ENCODE measurements around the gene LFNG.

LFNG gene

GRCh38 chr7:2487586-2488271 is 31.8 kb upstream of the LFNG start:
- no peak for DNase-seq

DNA sequence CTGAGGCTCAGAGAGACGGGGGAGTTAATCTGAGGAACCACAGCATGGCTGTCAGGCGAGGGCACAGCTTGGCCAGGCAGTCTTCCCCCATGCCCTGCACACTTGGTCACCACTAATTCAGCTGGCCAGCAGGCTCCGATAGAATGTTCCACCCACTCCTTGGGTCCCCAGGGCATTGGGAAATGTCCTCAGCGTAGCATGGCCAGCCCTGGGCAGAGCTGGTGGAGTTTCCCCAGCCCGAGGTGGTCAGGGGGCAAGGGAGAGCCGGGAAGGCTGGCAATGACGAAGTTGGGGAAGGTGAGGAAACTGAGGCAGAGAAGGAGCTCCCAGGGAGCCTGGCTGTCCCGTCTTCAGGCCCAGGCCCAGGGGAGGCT is 31.3 kb upstream of the LFNG start:
- no peak for DNase-seq

GRCh38 chr7:2488681-2489080 is 30.9 kb upstream of the LFNG start:
- DNase-seq = no peak

- DNase-seq = no peak
Observed at GRCh38 chr7:2490181-2490651, 29.4 kb upstream of the LFNG start.

DNA sequence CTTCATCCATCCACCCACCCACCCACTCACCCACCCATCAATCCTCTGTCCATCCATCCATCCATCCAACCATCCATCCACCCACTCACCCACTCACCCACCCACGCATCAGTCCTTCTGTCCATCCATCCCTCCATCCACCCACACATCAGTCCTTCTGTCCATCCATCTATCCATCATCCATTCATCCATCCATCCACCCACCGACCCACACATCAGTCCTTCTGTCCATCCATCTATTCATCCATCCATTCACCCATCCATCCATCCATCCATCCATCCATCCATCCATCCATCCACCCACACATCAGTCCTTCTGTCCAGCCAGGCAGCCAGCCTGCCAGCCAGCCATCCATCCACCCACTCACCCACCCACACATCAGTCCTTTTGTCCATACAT is 27.5 kb upstream of the LFNG start:
- DNase-seq = no peak

DNA sequence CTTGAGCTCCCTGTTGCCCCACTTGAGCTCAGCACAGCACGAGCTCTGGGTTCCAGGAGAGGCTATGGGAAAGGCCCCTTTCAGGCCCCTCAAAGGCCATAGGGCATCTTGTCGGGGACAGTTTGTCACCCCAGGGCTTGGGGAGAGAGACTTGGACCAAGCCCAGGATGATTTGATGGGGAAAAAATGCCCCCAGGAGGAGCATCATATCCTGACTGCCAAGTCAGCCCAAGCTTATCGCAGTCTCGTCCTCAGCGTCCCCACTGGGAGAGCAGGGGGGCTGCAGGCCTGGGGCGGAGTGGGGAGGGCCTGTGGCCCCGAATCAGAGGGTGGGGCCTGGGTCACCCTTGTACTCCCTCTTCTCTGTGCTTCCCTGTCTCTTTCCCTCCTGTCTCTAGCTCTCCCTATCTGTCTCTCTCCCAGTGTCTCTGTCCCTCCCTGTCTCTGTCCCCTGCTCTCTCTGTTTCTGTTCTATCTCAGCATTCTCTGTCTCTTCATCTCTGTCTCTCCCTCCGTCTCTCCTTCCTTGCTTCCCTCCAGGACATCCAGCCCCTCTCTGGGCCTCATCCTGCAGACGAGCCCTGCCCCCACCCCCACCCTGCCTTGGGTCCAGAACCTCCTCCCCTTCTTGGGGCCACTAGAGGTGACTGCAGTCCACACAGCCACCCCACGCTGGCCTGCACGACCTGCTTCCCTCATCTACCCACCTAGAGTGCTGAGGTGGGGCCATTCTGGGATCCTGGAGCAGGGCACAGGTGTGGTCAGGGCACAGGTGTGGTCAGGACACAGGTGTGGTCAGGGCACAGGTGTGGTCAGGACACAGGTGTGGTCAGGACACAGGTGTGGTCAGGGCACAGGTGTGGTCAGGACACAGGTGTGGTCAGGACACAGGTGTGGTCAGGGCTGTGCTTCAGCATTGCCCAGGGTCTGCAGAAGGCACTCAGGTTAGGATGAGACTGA is 26.1 kb upstream of the LFNG start:
- no peak for DNase-seq

DNA sequence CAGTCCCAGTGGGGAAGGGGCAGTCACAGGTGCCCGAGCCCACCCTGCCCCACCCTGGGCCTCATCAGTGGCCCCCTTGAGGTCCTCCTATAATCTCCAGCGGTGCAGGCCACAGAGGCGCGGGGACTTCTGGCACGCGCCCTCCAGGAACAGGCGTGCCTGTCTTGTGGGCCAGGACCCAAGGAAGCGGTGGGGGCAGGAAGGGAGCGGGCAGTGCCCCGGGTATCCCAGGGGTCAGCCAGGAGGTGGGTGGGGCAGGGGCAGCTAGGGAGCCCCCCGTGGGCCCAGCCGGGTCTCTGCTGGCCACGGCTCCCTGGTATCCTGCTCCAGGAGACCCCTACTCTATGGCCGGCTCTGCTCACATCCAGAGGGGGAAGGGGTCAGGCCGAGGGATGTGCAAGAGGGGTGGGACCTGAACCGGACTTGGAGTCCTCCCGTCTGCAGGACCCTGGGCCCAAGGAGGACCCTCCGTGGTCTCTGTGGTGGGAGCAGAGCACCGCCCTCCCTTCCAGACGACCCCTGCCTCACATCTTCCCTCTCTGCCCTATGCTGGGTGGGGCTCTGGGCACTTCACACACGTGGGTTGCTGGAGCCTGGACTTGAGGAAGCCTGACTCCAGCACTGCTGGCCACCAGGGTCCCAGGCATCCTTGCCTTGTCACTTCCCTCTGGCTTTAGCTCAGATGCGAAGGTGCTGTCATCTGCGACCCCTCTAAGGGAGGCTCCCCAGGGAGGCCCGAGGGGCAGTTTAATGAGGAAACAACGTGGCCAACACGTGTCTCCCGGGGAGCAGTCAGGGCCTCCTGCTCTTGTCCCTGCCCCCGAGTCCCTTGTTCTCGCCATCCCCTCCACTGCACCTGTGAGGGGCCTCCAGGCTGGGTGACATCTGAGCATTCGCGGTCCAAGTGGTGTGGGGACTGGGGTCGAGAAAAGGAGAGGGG is 25.1 kb upstream of the LFNG start:
- DNase-seq = no peak

- no peak for DNase-seq
Observed at GRCh38 chr7:2495418-2496299, 23.9 kb upstream of the LFNG start.

GRCh38 chr7:2496375-2496774 is 23.2 kb upstream of the LFNG start:
- no peak for DNase-seq

- no peak for DNase-seq
Observed at GRCh38 chr7:2497065-2497464, 22.5 kb upstream of the LFNG start.

DNA sequence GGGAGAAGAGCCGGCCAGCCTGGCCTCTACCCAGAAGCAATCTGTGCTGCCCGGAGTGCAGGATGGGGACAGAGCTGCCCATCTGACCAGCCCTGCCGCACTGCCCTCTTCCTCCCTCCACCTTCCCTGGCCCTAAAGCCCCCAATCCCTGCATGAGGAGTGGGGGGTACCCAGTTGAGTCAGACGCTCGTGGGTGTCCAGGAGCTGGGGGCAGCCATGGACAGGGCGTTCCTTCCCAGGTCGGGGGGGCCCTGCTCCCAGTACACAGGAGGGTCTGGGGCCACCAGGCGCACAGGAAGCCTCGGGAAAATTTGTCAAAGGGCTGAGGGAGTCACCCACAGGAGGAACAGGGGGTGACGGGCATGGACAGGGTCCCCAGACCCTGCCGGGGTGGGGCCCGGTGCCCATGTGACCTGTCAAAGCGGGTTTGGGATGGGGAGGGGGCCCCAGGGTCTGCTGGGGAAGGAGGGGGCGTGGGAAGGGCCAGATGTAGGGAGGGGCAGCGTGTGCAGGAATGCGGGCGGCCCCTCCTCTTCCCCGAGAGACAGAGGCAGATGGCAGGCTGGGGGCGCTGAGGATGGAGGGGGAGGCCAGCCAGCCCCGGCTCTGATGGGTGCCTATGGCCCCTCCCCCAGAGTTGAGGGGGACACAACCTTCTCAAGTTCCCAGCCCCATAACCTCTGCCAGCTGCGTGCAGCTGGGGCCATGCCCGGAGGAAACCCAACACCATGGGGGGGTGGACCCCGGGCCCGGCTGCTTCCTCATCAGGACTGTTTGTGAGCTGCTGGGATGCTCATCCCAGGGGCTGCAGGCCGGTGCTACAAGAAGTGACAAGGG is 21.9 kb upstream of the LFNG start:
- DNase-seq = no peak

DNA sequence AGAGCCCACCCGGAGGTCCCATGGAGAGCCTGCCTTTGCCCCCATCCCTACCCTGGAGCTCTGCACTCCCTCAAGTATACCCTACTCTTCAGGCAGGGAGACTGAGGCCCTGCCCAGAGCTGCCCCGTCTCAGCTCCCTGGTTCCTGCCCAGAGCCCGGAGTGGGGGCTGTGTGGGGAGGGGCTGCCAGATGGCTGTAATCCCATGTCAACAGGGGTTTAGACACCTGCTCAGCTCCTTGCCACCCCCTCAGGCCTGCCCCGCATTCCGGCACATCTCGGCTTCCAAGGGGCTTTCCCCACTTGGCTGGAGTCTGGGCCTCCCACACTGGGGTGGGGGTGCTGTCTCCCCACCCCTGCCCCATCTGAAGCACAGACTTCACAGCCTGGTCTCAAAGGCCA is 20.9 kb upstream of the LFNG start:
- DNase-seq = no peak

GRCh38 chr7:2499181-2499580 is 20.4 kb upstream of the LFNG start:
- DNase-seq = no peak

GRCh38 chr7:2499719-2500430 is 19.7 kb upstream of the LFNG start:
- no peak for DNase-seq

- DNase-seq = no peak
Observed at GRCh38 chr7:2500701-2501100, 18.9 kb upstream of the LFNG start.

GRCh38 chr7:2501947-2502646 is 17.5 kb upstream of the LFNG start:
- no peak for DNase-seq

- DNase-seq = no peak
Observed at GRCh38 chr7:2502647-2502966, 17.0 kb upstream of the LFNG start.

DNA sequence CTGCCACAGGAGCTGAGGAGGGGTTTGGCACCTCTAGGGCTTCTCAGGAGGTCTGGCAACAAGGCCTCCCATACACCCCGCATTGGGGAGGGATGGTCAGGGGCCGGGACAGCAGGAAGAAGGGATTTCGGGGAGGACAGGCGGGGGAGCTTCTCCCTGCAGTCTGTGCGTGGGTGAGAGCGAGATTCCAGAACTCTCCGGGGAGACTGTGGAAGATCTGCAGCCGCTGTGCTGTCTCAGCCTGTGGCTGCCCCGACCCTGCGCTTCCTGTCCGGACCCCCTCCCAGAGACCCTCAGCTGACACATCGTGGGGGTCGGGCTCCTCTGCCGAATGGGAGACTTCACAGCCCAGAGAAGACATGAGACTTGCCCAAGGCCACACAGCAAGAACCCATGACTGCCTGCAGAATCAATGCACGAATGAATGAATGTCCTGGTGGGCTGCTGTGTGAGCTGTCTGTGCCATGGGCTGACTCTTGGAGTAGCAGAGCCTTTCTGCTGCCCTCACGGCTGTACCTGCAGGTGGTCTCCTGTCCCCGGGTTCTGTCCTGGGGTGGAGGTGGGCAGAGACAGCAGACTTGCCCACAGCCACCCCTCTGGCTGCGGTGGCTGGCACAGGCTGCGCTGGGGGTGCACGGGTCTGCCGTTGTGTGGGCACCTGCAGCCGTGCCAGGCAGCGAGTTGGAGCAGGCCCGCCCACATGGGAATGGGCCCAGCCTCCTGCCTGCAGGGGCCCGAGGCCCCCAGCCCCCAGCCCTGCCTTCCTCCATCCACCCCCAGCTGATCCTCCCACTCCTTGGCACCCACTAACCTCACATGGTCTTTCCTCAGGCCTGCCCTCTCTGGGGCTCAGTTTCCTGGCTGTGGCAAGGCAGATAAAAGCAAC is 16.3 kb upstream of the LFNG start:
- DNase-seq = no peak

Data from CD4-positive, alpha-beta T cell treated with Interleukin-17A for 4 hours (primary cell).